GM12878 (cell line): ENCODE measurements around the gene ARID5B. TPM values are rescaled to one million over a fixed set of nuclear protein-coding genes. Genes with fewer than 3 reads are reported as not detected.

Experiments used
- ATAC-seq: fragments of 200-7000 bp; cut with Tn5 transposase; 3 replicates; pipeline ENCODE4 v1.9.1; 2020; ENCODE audit warnings: mild to moderate bottlenecking, moderate library complexity
- BruUV-seq: library from RNA; stranded (reverse); fragments of 400-500 nt; replicated peaks from 2 replicates; lab custom pipeline; 2021; lab: Mats Ljungman, UMichigan
- CTCF ChIA-PET: fragments of 300-600 bp; sonication (Branson Sonifier 250); formaldehyde crosslinking; extraction: SDS; loops from one replicate; lab custom pipeline; 2021; ENCODE audit warnings: inconsistent platforms; lab: Yijun Ruan, JAX
- POLR2A ChIA-PET: fragments of 350-600 bp; formaldehyde crosslinking; extraction: SDS; loops from one replicate; lab custom pipeline; 2021; ENCODE audit warnings: inconsistent platforms; lab: Charles Lee
- RAD21 ChIA-PET: fragments of 300-600 bp; sonication (Branson Sonifier 250); formaldehyde crosslinking; loops from one replicate; lab custom pipeline; 2023; ENCODE audit warnings: antibody characterized with exemption; ENCODE audit not compliant: unreplicated experiment; lab: Charles Lee
- SMC1A ChIA-PET: fragments of 300-600 bp; sonication (Branson Sonifier 250); formaldehyde crosslinking; loops from one replicate; lab custom pipeline; 2023; ENCODE audit not compliant: unreplicated experiment, uncharacterized antibody; lab: Charles Lee
- DNase-seq: peaks from one replicate; pipeline ENCODE4 v3.0.0-alpha.2; 2011; ENCODE audit warnings: low read depth, low spot score
- FAIRE-seq: peaks from 3 replicates; lab custom pipeline; 2011; peaks lifted over from hg19 to GRCh38; lab: Jason Lieb, UNC
- H2AFZ ChIP-seq: 2 replicates; pipeline ENCODE4 v1.6.0; 2011; ENCODE audit warnings: low read depth, low read length, control low read depth; ENCODE audit not compliant: control insufficient read depth
- H3K27ac ChIP-seq: 2 replicates; pipeline ENCODE4 v1.5.1; 2011; ENCODE audit warnings: control low read depth; ENCODE audit not compliant: control insufficient read depth, insufficient read depth
- H3K27me3 ChIP-seq, 2 experiments: replicated peaks in 1 of 2; 2 replicates each; pipeline versions ENCODE4 v1.6.0 to v1.6.1; 2011; ENCODE audit warnings: low read length in 1 of 2; ENCODE audit not compliant: control insufficient read depth in 2 of 2, insufficient read depth in 2 of 2
- H3K36me3 ChIP-seq, 2 experiments: 2 replicates each; pipeline ENCODE4 v1.5.1; 2011; ENCODE audit warnings: low read length in 1 of 2; ENCODE audit not compliant: control insufficient read depth in 2 of 2, insufficient read depth in 2 of 2
- H3K4me1 ChIP-seq: 2 replicates; pipeline ENCODE4 v1.6.1; 2011; ENCODE audit warnings: mild to moderate bottlenecking, low read length, moderate library complexity, mixed read lengths; ENCODE audit not compliant: control insufficient read depth, insufficient read depth
- H3K4me2 ChIP-seq: 2 replicates; pipeline ENCODE4 v1.6.0; 2011; ENCODE audit warnings: control low read depth; ENCODE audit not compliant: control insufficient read depth, insufficient read depth
- H3K4me3 ChIP-seq: fragments of 200-600 bp; sonication (generic); 2 replicates; pipeline ENCODE4 v1.5.1; 2016
- H3K79me2 ChIP-seq: 2 replicates; pipeline ENCODE4 v1.6.0; 2011; ENCODE audit warnings: low read length; ENCODE audit not compliant: control insufficient read depth, insufficient read depth
- H3K9ac ChIP-seq: 2 replicates; pipeline ENCODE4 v1.8.0; 2011; ENCODE audit warnings: low read length, control low read depth, mixed read lengths; ENCODE audit not compliant: control insufficient read depth, insufficient read depth
- H3K9me3 ChIP-seq: replicated peaks from 3 replicates; pipeline ENCODE4 v1.5.1; 2011; ENCODE audit warnings: mild to moderate bottlenecking, low read length; ENCODE audit not compliant: control insufficient read depth, insufficient read depth
- H4K20me1 ChIP-seq: 2 replicates; pipeline ENCODE4 v1.6.0; 2011; ENCODE audit not compliant: control insufficient read depth, insufficient read depth
- ATF7 ChIP-seq: fragments of 450-650 bp; IDR thresholded peaks from 2 replicates; pipeline ENCODE4 v1.6.1; 2016; ENCODE audit warnings: low read depth, mild to moderate bottlenecking
- CBFB ChIP-seq: IDR thresholded peaks from 2 replicates; pipeline ENCODE4 v1.6.1; 2016; ENCODE audit warnings: antibody characterized with exemption, low read depth
- HDAC2 ChIP-seq: fragments of 200-600 bp; sonication (generic); IDR thresholded peaks from 2 replicates; pipeline ENCODE4 v1.6.1; 2017
- SMC3 ChIP-seq: IDR thresholded peaks from 2 replicates; pipeline ENCODE4 v1.6.1; 2011; ENCODE audit warnings: low read length, improper control_type of control experiment, borderline replicate concordance
- SPI1 ChIP-seq: IDR thresholded peaks from 2 replicates; pipeline ENCODE4 v1.6.1; 2011; ENCODE audit warnings: low read depth, mild to moderate bottlenecking, low read length, moderate library complexity, borderline replicate concordance; ENCODE audit not compliant: insufficient read depth
- TARDBP ChIP-seq: IDR thresholded peaks from 2 replicates; pipeline ENCODE4 v1.6.1; 2016; ENCODE audit warnings: borderline replicate concordance
- TCF12 ChIP-seq: IDR thresholded peaks from 2 replicates; pipeline ENCODE4 v1.6.1; 2011; ENCODE audit warnings: low read depth, mild to moderate bottlenecking, low read length
- YY1 ChIP-seq: IDR thresholded peaks from 2 replicates; pipeline ENCODE4 v1.6.1; 2011; ENCODE audit warnings: low read depth, mild to moderate bottlenecking, low read length
- WGBS: methylation state at CpG from one replicate; pipeline ENCODE4 v1.1.6; 2016; ENCODE audit warnings: low lambda C conversion rate; ENCODE audit not compliant: insufficient replicate concordance, insufficient coverage; ENCODE audit errors: missing lambda C conversion rate; 5-methylcytosine and 5-hydroxymethylcytosine counted together
- in situ Hi-C: fragments of 300-500 bp; cut with MboI; formaldehyde crosslinking; loops from 9 replicates; pipeline ENCODE4 v1.14.3; 2018; ENCODE audit warnings: mixed read lengths
- intact Hi-C: fragments of 100-400 bp; cut with micrococcal nuclease; formaldehyde crosslinking; loops from one replicate; pipeline ENCODE4 v1.14.2; 2022; ENCODE audit not compliant: unreplicated experiment
- polyA plus RNA-seq, 11 experiments: library from polyadenylated mRNA; depleted of rRNA in 4 of 11; unstranded in 6 of 11; stranded (reverse) in 5 of 11; fragments of >200 nt; fragmentation: Nextera tagmentation in 4 of 11; fragmentation: Illumina TruSeq in 1 of 11; extraction: Ambion mirVana in 4 of 11; extraction: Trizol in 1 of 11; gene quantifications; 1 replicate in 1 of 11; 2 replicates in 10 of 11; pipeline versions ENCODE4 v1.2.1 to v1.2.3, GENCODE V29; 2011 to 2016; ENCODE audit warnings: inconsistent platforms in 2 of 11, missing spikeins in 2 of 11, low read depth in 1 of 11
- total RNA-seq, 4 experiments: library from RNA; depleted of rRNA in 3 of 4; stranded (reverse); fragments of >200 nt in 3 of 4; fragmentation: Illumina TruSeq in 1 of 4; extraction: Trizol in 1 of 4; gene quantifications; 2 replicates each; pipeline versions ENCODE4 v1.2.1 to v1.2.3, GENCODE V29; 2013 to 2021
- TF ChIP-seq, protein P1 (sequence below): fragments of 450-650 bp; IDR thresholded peaks from 2 replicates; pipeline ENCODE4 v1.6.1; 2017; ENCODE audit warnings: mild to moderate bottlenecking, moderate library complexity

The ARID5B gene
- total and polyA plus RNA-seq, 10 of the 15 experiments (the other 5 are each of a cell fraction or from before 2014, with no cell fraction given) = 2.7 to 8.5 (median 6.1) TPM

DNA sequence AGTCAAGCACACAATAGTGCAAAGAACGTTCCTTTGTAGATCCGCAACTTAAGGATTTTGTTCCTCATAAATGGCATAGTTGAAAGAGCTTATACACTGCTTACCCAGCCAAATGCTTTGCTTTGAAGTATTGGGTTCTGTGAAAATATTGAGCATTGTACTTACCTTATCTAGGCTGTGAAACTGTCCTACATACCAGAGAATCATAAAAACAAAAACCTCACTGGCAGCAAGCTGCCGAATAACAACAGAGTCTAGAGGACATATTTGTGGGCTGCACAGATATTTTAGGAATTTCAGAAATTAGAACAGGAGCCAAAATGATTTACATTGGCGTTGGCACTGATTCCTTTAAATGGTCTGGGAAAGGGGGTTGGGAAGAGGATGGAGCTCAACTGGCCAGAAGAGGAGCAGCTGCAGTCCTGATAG is 192.4 kb downstream of the ARID5B start:
- H4K20me1 ChIP-seq = no peaks in the 10 kb centered on the region
- WGBS = 82% methylated on average over 4 of the region's 4 CpGs
- ChIA-PET POLR2A (no interaction called here), RAD21 (no interaction called here), SMC1A (interaction anchor here (1.0 kb wide), 1 partner anchor 55 kb away, joined by 3 read pairs; no protein-coding TSS in a partner anchor), CTCF (no interaction called here)
- H3K36me3 ChIP-seq = peaks cover 10 to 25% of the 10 kb centered on the region in 2 experiments; a peak in 3 of 4 replicates
- DNase-seq (no peak), FAIRE-seq (no peak), ATAC-seq (no peak)
- TF ChIP-seq TARDBP = no peak
- TF ChIP-seq, protein P1, sequence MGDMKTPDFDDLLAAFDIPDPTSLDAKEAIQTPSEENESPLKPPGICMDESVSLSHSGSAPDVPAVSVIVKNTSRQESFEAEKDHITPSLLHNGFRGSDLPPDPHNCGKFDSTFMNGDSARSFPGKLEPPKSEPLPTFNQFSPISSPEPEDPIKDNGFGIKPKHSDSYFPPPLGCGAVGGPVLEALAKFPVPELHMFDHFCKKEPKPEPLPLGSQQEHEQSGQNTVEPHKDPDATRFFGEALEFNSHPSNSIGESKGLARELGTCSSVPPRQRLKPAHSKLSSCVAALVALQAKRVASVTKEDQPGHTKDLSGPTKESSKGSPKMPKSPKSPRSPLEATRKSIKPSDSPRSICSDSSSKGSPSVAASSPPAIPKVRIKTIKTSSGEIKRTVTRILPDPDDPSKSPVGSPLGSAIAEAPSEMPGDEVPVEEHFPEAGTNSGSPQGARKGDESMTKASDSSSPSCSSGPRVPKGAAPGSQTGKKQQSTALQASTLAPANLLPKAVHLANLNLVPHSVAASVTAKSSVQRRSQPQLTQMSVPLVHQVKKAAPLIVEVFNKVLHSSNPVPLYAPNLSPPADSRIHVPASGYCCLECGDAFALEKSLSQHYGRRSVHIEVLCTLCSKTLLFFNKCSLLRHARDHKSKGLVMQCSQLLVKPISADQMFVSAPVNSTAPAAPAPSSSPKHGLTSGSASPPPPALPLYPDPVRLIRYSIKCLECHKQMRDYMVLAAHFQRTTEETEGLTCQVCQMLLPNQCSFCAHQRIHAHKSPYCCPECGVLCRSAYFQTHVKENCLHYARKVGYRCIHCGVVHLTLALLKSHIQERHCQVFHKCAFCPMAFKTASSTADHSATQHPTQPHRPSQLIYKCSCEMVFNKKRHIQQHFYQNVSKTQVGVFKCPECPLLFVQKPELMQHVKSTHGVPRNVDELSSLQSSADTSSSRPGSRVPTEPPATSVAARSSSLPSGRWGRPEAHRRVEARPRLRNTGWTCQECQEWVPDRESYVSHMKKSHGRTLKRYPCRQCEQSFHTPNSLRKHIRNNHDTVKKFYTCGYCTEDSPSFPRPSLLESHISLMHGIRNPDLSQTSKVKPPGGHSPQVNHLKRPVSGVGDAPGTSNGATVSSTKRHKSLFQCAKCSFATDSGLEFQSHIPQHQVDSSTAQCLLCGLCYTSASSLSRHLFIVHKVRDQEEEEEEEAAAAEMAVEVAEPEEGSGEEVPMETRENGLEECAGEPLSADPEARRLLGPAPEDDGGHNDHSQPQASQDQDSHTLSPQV = no peak
- no peak for TF ChIP-seq CBFB
- no peak for TF ChIP-seq SMC3
- no peak for TF ChIP-seq HDAC2
- TF ChIP-seq TCF12 = no peak
- TF ChIP-seq YY1 = no peak
- TF ChIP-seq SPI1 = no peak
- TF ChIP-seq ATF7 = no peak
- H3K9me3 ChIP-seq = no peaks in the 10 kb centered on the region
- TSS peak; percentile 53 for BruUV-seq
- intact Hi-C loops (no loop called here), in situ Hi-C loops (no loop called here)
- H2AFZ ChIP-seq = no peak overlapping the region
- no peak overlapping the region for H3K4me3 ChIP-seq
- no peaks in the 10 kb centered on the region for H3K79me2 ChIP-seq
- no peak overlapping the region for H3K4me2 ChIP-seq
- H3K4me1 ChIP-seq = no peaks in the 10 kb centered on the region
- no peak overlapping the region for H3K9ac ChIP-seq
- H3K27me3 ChIP-seq = no peaks in the 10 kb centered on the region
- H3K27ac ChIP-seq = no peak overlapping the region
